Measurements from ENCODE around the gene CMTM5.

CMTM5 gene, protein sequence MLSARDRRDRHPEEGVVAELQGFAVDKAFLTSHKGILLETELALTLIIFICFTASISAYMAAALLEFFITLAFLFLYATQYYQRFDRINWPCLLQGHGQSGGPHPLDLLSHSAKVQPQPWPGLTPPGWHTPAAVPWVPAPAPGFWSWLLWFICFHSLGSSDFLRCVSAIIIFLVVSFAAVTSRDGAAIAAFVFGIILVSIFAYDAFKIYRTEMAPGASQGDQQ

DNA sequence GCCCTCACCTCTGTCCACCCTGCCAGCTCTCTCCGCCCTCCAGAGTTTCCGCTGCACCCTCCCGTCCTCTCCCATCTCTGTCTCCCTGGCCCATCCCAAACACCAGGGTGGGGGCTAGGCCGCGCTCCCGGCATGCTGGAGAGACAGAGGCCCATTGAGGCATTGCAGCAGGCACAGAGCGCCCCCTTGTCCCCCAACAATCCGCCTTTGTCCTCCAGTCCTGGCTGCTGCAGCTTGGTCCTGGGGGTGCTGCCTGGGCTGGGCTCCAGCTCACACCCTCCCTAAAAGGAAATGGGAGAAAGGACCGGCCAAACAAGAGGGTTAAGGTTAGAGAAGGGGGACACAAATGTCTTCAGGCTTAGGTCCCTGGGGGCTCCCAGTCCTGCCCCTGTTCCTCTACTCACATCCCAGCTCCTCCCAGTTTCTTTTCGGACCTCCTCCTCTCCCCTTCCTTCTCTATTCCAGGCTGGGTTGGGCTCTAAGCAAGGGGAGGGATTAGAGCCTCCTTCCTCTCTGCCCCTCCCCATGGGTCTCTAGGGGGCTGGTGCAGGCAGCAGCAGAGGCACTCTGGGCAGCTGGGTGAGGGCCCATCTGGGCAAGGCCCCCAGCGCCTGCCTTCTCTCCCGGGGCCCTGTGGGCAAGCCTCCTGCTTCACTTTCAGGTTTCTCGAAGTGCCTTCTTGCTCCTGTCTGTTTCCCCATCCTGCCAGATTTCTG lies at the start of gene CMTM5:
TSS of gene CMTM5 (plus strand) at position 565 of the 716 bp plus-strand sequence. CDS start 206 bp downstream, outside the sequence.
- DNase-seq = no peak

DNA sequence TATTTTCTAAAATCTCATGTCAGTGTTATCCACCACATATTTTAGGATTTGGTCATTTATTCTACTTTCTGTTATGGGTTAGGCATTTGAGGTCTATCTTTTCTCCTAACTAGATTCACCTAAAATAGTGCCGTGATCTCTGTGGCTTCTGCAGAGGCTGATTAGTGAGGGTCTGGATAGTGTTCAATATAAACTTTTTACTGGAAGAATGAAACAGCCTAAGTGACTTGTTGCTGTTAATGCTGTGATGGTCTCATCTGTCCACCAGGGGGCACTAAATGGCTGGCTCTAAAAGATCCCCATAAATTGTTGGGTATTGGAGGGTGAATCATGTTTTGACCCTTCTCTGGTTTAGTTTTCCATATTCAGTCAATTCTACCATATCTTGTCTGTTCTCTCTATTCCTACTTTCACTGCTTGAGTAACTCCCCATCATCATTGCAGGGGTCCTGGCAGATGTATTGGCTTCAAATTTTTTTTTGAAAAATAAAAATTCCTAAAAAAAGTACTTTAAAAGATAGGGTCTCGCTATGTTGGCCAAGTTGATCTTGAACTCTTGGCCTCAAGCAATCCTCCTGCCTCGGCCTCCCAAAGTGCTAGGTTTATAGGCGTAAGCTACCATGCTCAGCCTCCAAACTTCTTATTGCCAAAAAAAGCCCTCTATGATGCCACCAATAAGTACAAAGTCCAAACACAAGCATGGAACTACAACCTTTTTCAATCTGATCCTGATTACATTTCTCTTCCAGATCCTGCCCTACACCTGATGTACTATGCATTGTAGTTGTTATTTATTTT lies 48.7 kb upstream of the CMTM5 start:
- DNase-seq = peak; percentile 70

DNA sequence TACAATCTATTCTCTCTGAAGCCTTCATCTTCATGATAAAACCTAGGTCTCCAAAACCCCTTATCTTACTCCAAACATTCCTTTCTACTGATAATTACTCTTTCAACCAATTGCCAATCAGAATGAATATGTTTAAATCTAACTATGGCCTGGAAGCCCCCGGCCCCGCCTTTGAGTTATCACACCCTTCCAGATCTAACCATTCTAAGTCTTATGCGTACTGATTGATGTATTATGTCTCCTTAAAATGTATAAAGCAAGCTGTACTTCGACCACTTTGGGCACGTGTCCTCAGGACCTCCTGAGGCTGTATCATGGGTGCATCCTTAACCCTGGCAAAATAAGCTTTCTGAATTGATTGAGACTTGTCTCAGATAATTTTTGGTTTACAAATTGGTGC lies 41.2 kb upstream of the CMTM5 start:
- no peak for DNase-seq

DNA sequence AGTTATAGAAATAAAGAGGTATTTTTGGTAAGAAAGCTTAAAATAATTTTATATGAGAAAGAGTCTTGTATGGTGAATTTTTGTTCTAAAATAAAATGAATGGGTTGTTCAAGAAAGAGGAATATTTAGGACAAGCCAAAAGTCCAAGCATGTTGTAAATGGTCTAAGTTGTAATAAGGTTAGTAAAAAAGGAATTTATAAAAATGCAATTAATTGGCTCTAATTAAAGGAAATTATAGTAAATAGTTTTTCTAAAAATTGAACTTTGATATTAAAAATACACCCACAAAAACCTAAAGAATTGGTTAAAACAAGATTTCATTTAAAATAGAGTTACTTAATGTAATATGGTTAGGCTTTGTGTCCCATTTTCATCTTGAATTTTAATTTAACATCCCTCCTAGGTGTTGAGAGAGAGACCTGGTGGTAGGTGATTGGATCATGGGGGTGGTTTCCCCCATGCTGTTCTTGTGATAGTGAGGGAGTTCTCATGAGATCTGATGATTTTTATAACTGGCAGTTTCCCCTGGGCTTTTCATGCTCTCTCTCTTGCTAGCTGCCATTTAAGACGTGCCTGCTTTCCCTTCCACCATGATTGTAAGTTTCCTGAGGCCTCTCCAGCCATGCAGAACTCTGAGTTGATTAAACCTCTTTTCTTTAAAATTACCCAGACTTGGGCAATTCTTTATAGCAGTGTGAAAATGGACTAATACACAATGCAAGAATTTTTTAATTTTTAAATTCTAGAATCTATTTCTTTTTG lies 37.2 kb upstream of the CMTM5 start:
- DNase-seq = no peak

DNA sequence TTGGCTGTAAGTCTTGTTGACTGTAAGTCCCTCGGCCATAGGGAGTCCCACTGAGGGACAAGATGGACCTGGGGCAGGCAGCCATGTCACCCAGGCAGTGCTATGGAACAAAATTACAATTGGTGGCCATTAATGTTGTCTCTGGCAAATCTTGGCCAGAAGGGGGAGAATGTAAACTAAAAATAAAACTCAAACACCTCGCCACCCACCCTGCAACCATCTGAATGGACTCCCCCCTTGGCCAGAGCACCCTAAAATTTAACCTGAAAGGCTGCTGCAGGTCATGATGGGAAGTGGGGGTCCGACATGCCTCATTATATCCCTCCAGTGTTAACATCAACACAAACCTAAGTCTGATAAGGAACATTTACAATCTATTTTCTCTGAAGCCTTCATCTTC lies 32.4 kb upstream of the CMTM5 start:
- no peak for DNase-seq

DNA sequence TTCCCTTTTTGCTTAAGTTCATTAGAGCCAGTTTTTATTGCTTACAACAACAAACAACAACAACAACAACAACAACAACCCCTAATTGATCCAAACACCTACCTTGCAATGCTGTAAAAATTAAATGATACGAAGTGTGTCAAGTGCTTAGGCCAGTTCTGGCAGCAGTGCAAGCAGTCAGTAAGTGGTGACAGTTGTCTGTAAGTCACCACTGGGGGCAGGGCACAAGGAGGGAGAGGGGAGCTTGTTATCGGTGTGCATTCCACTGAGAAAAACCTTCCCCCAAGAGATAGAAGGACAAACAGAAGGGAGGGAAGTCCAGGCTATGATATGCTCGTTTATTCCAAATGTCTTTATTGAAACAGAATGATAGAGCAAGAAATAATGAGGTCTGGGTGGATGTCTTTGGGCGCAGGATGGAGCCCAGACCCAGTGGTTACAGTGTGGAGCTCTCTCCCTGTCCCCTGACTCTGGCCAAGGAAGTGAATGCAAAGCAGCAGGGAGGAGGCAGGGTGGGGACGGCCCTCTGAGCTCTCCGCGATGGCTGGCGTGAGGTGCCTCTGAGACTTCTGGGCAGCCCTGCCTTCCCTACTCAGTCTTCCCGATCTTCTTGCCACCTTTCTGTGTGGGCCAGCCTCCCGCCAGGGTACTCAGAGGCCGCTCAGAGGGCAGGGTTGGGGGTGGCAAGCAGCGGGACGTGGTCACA lies 30.7 kb upstream of the CMTM5 start:
- no peak for DNase-seq

DNA sequence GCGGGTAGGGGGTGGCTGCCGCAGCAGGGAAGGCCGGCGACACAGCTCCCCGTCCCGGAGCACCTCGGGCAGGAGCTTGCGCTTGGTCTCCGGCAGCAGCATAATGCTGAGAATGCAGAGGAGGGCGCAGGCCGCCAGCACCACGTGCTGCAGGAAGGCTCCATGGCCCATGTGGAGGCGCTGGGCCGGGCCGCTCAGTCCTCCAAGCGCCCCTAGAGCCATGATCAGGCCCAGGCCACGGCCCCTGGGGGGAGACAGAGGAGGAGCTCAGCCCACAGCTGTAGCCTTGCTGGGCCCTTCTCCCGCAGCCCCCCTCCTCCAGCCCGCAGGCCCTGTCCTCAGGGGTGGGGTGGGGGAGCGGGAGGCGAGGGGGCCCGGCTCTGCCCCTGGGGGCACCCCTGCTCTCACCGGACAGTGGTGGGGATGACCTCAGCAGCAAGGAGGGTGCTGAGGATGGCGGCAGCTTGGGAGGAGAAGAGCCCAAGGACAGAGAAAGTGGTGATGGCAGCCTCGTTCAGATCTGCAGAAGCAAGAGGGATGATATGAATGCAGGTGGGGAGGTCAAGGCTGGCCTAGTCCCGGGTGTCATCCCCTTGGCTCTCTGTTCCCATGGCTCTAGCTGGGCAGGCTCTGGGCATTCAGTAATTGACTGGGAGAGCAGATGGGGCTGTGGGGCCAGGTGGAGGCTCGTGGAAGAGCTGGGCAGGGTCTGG lies 30.0 kb upstream of the CMTM5 start:
- DNase-seq = no peak

DNA sequence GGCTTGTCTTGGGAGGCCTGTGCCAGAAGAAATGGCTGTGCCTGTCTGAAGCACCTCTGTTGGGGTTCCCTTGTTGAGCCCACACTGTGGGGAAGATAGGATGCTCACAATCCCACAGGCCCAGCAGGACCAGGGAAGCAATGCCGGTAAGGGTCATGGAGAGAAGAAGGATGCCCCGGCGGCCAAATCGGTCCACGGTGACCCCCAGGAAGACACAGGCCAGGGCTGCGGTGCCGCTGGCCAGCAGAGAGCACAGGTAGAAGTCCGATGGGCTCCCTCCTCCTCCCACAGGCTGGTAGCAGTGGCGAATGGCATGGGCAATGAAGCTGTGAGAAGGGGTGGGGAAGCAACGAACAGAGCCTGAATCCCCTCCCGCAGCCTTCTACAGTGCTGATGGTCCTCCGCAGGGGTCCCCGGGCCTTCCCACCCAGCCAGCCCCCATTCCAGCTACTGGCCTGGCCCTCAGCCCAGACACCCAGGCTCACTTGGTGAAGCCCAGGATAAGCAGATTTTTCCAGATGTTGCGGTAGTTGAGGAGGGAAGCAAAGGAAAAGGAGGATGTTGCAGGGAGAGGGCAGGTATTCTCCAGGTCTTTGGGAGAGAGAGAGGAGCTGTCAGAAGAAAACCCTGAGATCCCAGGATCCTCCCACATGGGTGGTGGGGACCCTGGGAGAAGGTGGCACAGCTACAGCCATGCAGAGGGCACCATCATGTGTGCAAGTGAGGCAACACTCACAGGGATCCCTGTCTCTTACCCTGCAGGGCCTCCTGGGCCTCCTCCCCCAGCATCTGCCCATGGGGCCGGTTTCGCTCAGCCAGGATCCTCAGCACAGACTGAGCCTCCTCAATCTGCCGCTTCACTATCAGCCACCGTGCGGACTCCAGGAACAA lies 29.2 kb upstream of the CMTM5 start:
- no peak for DNase-seq

DNA sequence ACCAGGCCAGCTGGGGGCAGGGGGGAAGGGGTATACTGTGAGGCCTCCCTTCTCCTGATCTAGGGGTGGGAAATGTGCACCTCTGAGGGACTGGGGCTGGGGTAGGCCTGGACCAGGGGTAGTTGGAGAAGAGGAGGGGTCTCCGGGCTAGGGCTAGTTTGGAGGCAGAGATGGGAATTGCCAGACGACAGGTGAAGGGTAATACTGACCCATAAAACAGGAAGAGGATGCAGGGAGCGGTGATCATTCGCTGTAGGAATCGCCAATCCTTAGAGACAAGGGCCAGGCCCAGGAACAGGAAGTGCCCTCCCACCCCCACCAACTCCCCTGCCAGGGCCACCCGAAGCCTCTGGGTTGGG lies 28.6 kb upstream of the CMTM5 start:
- no peak for DNase-seq

DNA sequence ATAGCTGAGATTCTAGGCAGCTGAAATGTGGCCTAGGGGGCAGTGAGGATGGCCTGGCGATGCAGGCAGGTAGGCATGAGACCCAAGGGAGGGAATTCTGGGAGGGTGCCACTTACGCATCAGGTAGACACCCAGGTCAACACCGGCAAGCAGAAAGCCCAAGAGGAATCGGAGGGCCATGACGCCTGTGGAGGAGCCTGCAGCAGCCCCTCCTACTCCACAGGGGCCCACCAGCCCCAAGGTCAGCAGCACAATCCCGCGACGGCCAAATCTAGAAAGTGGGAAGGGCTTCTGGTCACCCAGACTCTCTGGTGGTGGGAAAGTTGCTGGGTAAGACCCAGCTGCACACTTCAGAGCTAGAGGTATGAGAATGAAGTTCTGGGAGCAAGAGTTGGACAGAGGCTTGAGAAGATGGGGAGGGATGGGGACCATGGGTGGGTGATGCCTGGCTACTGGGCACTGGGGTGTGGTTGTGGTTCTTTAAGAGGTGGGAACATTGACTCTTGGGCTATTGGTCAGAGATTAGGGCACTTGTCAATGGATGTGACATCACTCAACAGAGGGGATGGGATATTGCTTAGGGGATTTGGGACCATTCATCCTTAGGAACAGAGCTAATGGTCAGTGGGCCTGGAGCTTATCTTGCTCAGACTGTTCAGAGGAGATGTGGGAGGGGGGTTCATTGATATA lies 27.5 kb upstream of the CMTM5 start:
- no peak for DNase-seq

DNA sequence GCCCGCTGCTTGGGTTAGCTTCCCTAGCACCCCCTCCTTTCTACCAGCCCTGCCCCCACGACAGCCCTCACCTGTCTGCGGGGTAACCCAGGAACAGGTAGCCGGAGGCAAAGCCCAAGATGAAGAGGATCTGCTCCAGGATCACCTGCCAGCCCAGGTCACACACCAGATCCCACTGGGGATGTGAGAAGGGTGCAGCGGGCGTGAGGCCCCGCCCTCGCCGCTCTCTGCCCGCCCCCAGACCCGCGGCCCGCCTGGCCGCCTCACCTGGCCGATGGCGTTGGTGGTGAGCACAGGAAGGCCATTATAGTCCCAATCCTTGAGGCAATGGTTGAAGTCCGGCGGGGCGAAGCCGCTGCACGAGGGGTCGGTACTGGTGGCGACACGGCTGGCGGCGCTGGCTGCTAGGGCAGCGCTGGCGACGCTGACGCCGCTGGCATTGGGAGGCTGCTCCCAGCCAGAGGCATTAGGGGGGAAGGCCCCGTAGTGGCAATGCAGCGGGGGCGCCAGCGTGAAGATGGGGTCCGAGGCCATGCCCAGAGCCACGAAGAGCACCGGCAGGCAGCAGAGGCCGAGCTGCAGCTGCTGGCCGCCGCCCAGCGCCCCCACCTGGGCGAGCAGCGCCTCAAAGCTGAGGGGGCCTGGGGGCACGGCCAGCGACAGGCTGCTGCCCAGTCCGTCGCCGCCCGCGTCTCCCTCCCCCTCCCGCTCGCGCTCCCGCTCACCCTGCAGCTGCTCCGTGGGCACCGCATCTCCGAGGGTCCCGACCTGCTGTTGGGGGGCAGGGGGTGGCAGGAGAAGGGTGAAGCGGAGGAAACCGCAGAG lies 25.0 kb upstream of the CMTM5 start:
- DNase-seq = no peak

DNA sequence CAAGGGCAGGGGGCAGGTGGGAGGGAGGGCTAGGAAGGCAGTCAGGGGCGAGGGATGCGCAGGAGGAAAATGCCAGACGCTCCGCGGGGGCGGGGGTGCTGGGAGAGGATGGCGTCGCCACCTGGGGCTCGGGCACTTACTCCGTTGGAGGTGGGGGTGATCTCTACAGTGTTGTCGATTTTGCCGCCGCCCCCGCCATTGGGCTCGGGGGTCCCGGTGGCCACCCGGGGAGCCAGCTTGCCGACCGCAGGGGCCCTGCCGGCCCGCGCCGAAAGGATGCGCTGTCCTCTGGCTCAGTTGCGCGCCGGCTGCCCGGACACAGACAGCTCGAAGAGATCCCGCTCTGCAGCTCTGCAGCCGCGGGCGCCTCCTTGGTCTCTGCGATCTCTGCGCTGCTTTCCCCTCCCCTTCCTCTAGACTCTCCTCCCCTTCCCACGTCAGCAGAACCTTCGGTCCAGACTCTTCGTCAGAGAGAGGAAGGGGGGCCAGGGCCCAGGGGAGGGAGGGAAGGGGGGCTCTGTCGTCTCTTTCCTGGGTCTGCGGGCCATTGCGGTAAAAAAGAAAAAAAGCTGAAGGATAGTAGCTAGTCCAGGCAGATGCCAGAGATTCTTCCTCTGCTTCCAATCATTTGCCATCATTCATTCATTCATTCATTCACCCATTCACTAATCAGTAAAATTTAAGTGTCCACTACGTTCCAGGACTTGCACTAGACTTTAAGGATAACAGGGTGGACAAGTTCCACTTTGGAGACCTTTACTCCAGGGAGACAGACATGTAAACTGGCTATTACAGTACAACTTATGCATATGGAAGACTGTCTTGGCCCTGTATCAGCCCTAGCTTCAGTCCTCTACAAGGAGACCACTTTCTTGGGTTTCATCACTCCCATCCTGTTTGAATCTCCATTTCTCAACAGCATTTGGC lies 24.1 kb upstream of the CMTM5 start, which contains the start of gene SLC22A17:
TSS of gene SLC22A17 (minus strand) at position 382 of the 927 bp plus-strand sequence.
- DNase-seq = no peak

DNA sequence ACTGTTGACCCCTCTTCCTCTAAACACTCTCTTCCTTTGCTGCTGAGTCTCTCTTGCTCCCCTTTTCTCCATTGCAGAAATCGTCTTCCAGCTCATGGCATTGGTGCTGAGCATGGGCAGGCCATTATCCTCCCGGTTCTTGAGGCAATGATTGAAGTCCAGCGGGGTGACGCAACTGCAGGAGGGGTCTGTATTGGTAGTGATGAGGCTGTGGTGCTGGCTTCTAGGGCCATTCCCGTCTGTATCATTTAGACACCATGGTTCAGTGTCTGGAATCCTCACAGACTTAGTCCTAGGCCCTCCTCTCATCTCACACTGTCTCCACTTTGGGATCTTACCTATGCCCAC lies 23.4 kb upstream of the CMTM5 start:
- no peak for DNase-seq

DNA sequence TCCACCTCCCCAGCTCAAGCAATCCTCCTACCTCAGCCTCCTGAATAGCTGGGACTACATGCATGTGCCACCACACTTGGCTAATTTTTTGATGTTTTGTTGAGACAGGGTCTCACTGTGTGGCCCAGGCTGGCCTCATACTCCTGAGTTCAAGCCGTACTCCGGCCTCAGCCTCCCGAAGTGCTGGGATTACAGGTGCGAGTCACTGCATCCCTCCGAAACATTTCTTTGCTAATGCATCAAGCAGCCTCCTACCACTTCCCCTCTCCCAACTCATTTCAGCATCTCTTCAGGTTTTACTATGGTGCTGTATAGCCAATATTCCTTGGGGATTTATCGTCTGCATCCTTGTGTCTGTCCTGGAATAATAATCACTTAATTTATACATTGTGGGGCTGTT lies 21.9 kb upstream of the CMTM5 start:
- DNase-seq = no peak

DNA sequence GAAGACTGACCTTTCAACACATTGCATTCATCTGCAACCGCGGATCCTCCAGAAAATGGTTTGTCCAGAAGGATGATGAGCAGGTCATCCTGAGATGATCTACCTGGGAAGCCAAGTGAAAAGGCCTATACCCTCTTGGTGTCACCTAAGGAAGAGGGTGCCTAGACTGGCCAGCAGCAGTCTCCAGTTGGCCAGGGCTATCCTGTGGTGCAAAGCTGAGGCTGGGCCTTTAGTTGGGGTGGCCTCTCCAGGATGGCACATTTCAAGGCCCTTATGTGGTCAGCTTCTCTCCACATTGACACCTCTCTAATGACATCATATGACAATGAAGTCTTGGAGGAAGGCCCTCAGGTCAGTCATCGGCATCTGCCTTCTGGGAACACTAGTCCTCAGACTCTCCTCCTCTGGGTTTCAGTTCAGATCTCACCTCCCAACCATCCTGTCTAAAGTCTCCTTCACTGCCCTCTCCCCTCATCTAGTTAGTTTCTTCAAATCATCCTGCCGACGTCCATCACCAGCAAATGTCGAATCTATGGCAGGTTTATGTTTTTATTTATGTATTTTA lies 20.9 kb upstream of the CMTM5 start:
- DNase-seq = no peak

DNA sequence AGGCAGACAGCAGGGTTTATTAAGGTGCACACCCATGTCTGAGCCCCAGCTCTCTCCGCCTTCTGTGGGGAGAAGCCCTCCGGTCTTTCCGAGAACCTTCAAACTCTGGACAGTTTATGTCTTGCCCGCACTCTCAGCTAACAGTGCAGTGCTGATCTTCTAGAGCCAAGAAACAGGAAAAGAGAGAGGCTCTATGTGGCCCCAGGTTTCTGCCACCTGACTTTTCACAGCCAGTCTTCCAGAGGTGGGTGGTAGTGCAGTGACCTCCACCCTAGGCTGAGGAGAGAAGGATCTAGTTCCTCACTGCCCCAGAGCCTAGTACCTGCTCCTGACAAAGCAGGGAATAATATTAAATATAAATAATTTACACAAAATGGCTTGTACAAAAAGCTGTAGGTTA lies 20.2 kb upstream of the CMTM5 start:
- no peak for DNase-seq

DNA sequence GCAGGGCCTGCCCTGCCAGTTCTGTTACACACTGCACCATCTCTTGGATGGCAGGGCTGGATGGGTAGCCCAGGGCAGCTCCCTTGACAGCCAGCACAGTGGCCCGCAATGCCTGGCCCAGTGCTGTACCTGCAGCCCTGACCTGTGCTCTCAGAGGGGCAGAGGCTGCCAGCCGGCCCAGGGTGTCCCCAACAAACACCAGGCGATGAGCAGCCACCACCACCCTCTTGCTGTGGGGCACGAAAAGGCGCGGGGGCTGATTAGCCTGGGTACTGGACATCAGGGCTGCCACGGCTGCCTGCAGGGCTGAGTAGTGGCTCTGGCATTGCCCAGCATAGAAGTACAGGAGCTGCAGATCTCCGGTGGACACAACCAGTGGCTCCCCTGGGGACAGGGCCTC lies 19.6 kb upstream of the CMTM5 start:
- DNase-seq = no peak

DNA sequence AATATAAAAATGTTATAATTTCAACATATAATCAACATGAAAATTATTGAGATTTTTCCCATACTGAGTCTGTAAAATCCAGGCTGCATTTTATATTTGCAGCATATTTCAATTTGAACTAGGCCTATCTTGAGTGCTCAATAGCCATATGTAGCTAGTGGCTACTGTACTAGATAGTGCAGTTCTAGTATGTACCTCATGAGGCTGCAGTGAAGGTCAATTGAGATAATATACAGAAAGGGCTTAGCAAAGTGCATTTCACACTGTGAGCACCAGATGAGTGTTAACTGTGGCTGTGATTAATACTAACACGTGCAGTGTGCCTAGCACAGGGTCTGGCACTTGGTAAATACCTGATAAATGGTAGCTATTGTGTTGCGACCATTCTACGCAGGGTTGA lies 18.8 kb upstream of the CMTM5 start:
- no peak for DNase-seq
